ENCODE measurements around the gene TXNL1. TPM values are rescaled to one million over a fixed set of nuclear protein-coding genes. Genes with fewer than 3 reads are reported as not detected.

Gene TXNL1
- polyA plus RNA-seq, 3 donors: 43.0 to 45.9 (median 44.3) TPM

Other genes starting within 250 kb of the TXNL1 start
- 1 to 10 TPM; 3.3 to 5.5 (median 4.9) TPM for gene WDR7, start 12.8 kb upstream of the TXNL1 start, polyA plus RNA-seq